ENCODE results near the gene ATP9B.
A peak's percentile ranks its signal among the peaks of the same experiment; 100 is the strongest.

ATP9B gene, protein sequence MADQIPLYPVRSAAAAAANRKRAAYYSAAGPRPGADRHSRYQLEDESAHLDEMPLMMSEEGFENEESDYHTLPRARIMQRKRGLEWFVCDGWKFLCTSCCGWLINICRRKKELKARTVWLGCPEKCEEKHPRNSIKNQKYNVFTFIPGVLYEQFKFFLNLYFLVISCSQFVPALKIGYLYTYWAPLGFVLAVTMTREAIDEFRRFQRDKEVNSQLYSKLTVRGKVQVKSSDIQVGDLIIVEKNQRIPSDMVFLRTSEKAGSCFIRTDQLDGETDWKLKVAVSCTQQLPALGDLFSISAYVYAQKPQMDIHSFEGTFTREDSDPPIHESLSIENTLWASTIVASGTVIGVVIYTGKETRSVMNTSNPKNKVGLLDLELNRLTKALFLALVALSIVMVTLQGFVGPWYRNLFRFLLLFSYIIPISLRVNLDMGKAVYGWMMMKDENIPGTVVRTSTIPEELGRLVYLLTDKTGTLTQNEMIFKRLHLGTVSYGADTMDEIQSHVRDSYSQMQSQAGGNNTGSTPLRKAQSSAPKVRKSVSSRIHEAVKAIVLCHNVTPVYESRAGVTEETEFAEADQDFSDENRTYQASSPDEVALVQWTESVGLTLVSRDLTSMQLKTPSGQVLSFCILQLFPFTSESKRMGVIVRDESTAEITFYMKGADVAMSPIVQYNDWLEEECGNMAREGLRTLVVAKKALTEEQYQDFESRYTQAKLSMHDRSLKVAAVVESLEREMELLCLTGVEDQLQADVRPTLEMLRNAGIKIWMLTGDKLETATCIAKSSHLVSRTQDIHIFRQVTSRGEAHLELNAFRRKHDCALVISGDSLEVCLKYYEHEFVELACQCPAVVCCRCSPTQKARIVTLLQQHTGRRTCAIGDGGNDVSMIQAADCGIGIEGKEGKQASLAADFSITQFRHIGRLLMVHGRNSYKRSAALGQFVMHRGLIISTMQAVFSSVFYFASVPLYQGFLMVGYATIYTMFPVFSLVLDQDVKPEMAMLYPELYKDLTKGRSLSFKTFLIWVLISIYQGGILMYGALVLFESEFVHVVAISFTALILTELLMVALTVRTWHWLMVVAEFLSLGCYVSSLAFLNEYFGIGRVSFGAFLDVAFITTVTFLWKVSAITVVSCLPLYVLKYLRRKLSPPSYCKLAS

GRCh38 chr18:79068937-79069716, at the start of gene ATP9B:
TSS of gene ATP9B (plus strand) at chr18:79069394. CDS start at chr18:79069411, 17 bp downstream.
- Histone ChIP-seq H3K27ac (ENCODE audit: poor library complexity, severe bottlenecking) (peak within 1 kb of the TSS; percentile 39), H3K36me3 (ENCODE audit: low read depth) (no peaks in the 10 kb centered on the region), H3K4me1 (ENCODE audit: insufficient read depth, poor library complexity, severe bottlenecking) (peaks cover 14% of the 10 kb centered on the region), H3K27me3 (ENCODE audit: insufficient read depth, poor library complexity, severe bottlenecking) (no peaks in the 10 kb centered on the region), H3K9me3 (ENCODE audit: severe bottlenecking) (no peaks in the 10 kb centered on the region), H3K4me3 (ENCODE audit: severe bottlenecking) (peak within 1 kb of the TSS; percentile 79)
- ATAC-seq (ENCODE audit: low read depth) (peak; percentile 92), DNase-seq (ENCODE audit: low spot score) (peak; percentile 96)
- no peak for TF ChIP-seq CTCF (IDR thresholded peaks at IDR 0.05; ENCODE audit: poor library complexity, severe bottlenecking)

- TF ChIP-seq CTCF (IDR thresholded peaks at IDR 0.05; ENCODE audit: poor library complexity, severe bottlenecking), result no peak
- Histone ChIP-seq H3K27me3 (ENCODE audit: insufficient read depth, poor library complexity, severe bottlenecking) (peaks cover 2% of the 10 kb centered on the region), H3K36me3 (ENCODE audit: low read depth) (no peaks in the 10 kb centered on the region), H3K4me3 (ENCODE audit: severe bottlenecking) (no peak overlapping the region), H3K27ac (ENCODE audit: poor library complexity, severe bottlenecking) (no peak overlapping the region), H3K9me3 (ENCODE audit: severe bottlenecking) (no peaks in the 10 kb centered on the region), H3K4me1 (ENCODE audit: insufficient read depth, poor library complexity, severe bottlenecking) (no peaks in the 10 kb centered on the region)
- DNase-seq (ENCODE audit: low spot score) (no peak), ATAC-seq (ENCODE audit: low read depth) (no peak)
These were observed 49.3 kb upstream of the ATP9B start for GRCh38 chr18:79019881-79020280.

DNA sequence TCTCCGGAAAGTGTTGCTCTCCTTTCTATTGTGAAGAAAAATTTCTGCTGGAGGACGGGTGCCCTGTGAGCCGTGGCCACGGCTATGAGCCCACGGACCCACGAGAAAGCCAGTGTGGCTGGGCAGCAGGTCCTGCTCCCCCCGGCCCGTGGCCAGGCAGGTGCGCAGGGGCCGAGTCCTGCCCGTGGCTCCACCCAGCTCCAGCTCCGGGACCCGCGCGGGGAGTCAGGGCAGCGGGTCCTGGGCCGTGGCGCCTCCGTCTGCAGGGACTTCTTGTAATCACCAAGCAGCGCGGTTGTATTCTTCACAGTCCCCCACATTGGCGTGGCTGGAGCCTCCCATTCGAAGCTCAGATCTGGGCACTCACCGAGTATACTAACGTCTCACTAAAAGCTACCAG, 46.6 kb upstream of the ATP9B start:
- no peaks in the 10 kb centered on the region for H3K9me3 ChIP-seq (ENCODE audit: severe bottlenecking)
- TF ChIP-seq CTCF (IDR thresholded peaks at IDR 0.05; ENCODE audit: poor library complexity, severe bottlenecking), result no peak
- H3K27ac ChIP-seq (ENCODE audit: poor library complexity, severe bottlenecking), result no peak overlapping the region
- no peak overlapping the region for H3K4me3 ChIP-seq (ENCODE audit: severe bottlenecking)
- no peaks in the 10 kb centered on the region for H3K36me3 ChIP-seq (ENCODE audit: low read depth)
- DNase-seq (ENCODE audit: low spot score), result no peak
- no peaks in the 10 kb centered on the region for H3K4me1 ChIP-seq (ENCODE audit: insufficient read depth, poor library complexity, severe bottlenecking)
- peaks cover 2% of the 10 kb centered on the region for H3K27me3 ChIP-seq (ENCODE audit: insufficient read depth, poor library complexity, severe bottlenecking)
- ATAC-seq (ENCODE audit: low read depth), result no peak

DNA sequence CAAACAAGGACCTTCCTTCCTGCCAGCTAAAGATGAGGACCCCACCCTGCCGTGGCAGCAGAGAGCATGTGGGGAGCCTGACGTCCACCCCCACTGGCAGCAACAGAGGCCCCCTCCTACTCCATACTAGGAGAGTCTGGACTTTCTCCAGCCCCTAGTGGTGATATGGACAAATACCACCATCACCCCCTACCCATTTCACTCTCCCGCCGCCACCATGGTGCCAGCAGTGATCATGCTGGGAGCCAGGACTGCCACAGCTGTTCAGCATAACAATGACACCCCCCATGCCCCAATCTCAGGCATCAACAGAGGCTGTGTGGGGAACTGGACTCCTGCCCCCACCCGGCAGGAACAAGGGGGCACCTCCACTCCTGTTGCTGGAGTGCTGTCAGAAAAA, 42.7 kb upstream of the ATP9B start:
- Histone ChIP-seq H3K36me3 (ENCODE audit: low read depth) (no peaks in the 10 kb centered on the region), H3K4me1 (ENCODE audit: insufficient read depth, poor library complexity, severe bottlenecking) (no peaks in the 10 kb centered on the region), H3K27ac (ENCODE audit: poor library complexity, severe bottlenecking) (no peak overlapping the region), H3K4me3 (ENCODE audit: severe bottlenecking) (no peak overlapping the region), H3K27me3 (ENCODE audit: insufficient read depth, poor library complexity, severe bottlenecking) (no peaks in the 10 kb centered on the region), H3K9me3 (ENCODE audit: severe bottlenecking) (no peaks in the 10 kb centered on the region)
- DNase-seq (ENCODE audit: low spot score) (no peak), ATAC-seq (ENCODE audit: low read depth) (no peak)
- no peak for TF ChIP-seq CTCF (IDR thresholded peaks at IDR 0.05; ENCODE audit: poor library complexity, severe bottlenecking)
